Measurements from ENCODE around the gene KRTAP10-1.

KRTAP10-1 gene

GRCh38 chr21:44566403-44566802 lies 26.4 kb upstream of the KRTAP10-1 start:
- Histone ChIP-seq H3K27me3 (ENCODE audit: low read length) (no peaks in the 10 kb centered on the region), H4K20me1 (ENCODE audit: low read depth, low read length) (no peaks in the 10 kb centered on the region), H3K9me3 (ENCODE audit: insufficient read depth, low read length) (no peaks in the 10 kb centered on the region), H3K36me3 (ENCODE audit: low read length) (no peaks in the 10 kb centered on the region), H3K4me2 (ENCODE audit: low read depth, low read length, poor library complexity, severe bottlenecking) (no peak overlapping the region), H3K27ac (ENCODE audit: low read depth, low read length) (no peak overlapping the region), H3F3A (ENCODE audit: insufficient read depth) (no peaks in the 10 kb centered on the region), H2AFZ (ENCODE audit: low read depth, low read length, severe bottlenecking) (no peak overlapping the region), H3K4me3 (ENCODE audit: insufficient read depth, low read length, poor library complexity, severe bottlenecking) (no peak overlapping the region), H3K9me2 (replicated peaks; ENCODE audit: insufficient read depth, low read length) (no peaks in the 10 kb centered on the region), H3K9ac (ENCODE audit: low read length) (no peak overlapping the region), H3K79me2 (ENCODE audit: insufficient read depth, low read length) (no peaks in the 10 kb centered on the region)
- TF ChIP-seq EZH2phosphoT487 (conservative IDR thresholded peaks at IDR 0.05; ENCODE audit: low read length) (no peak), CTCF (IDR thresholded peaks at IDR 0.05; ENCODE audit: insufficient read depth, low read length, poor library complexity, severe bottlenecking) (no peak)

GRCh38 chr21:44564886-44565598 lies 25.0 kb upstream of the KRTAP10-1 start:
- H3K27ac ChIP-seq (ENCODE audit: low read depth, low read length), result no peak overlapping the region
- no peaks in the 10 kb centered on the region for H3K9me3 ChIP-seq (ENCODE audit: insufficient read depth, low read length)
- H3K36me3 ChIP-seq (ENCODE audit: low read length), result no peaks in the 10 kb centered on the region
- H2AFZ ChIP-seq (ENCODE audit: low read depth, low read length, severe bottlenecking), result no peak overlapping the region
- H3K27me3 ChIP-seq (ENCODE audit: low read length), result no peaks in the 10 kb centered on the region
- no peaks in the 10 kb centered on the region for H3K79me2 ChIP-seq (ENCODE audit: insufficient read depth, low read length)
- H3K9me2 ChIP-seq (replicated peaks; ENCODE audit: insufficient read depth, low read length), result no peaks in the 10 kb centered on the region
- no peaks in the 10 kb centered on the region for H3F3A ChIP-seq (ENCODE audit: insufficient read depth)
- H4K20me1 ChIP-seq (ENCODE audit: low read depth, low read length), result no peaks in the 10 kb centered on the region
- TF ChIP-seq EZH2phosphoT487 (conservative IDR thresholded peaks at IDR 0.05; ENCODE audit: low read length) (no peak), CTCF (IDR thresholded peaks at IDR 0.05; ENCODE audit: insufficient read depth, low read length, poor library complexity, severe bottlenecking) (no peak)
- no peak overlapping the region for H3K4me3 ChIP-seq (ENCODE audit: insufficient read depth, low read length, poor library complexity, severe bottlenecking)
- H3K4me2 ChIP-seq (ENCODE audit: low read depth, low read length, poor library complexity, severe bottlenecking), result no peak overlapping the region
- H3K9ac ChIP-seq (ENCODE audit: low read length), result no peak overlapping the region

GRCh38 chr21:44564099-44564498 lies 24.1 kb upstream of the KRTAP10-1 start:
- no peak for TF ChIP-seq CTCF (IDR thresholded peaks at IDR 0.05; ENCODE audit: insufficient read depth, low read length, poor library complexity, severe bottlenecking)
- no peak for TF ChIP-seq EZH2phosphoT487 (conservative IDR thresholded peaks at IDR 0.05; ENCODE audit: low read length)
- no peak overlapping the region for H3K9ac ChIP-seq (ENCODE audit: low read length)
- no peaks in the 10 kb centered on the region for H3K79me2 ChIP-seq (ENCODE audit: insufficient read depth, low read length)
- no peaks in the 10 kb centered on the region for H3K36me3 ChIP-seq (ENCODE audit: low read length)
- H2AFZ ChIP-seq (ENCODE audit: low read depth, low read length, severe bottlenecking), result no peak overlapping the region
- H3F3A ChIP-seq (ENCODE audit: insufficient read depth), result no peaks in the 10 kb centered on the region
- H3K9me2 ChIP-seq (replicated peaks; ENCODE audit: insufficient read depth, low read length), result no peaks in the 10 kb centered on the region
- no peaks in the 10 kb centered on the region for H3K27me3 ChIP-seq (ENCODE audit: low read length)
- H3K4me3 ChIP-seq (ENCODE audit: insufficient read depth, low read length, poor library complexity, severe bottlenecking), result no peak overlapping the region
- H3K27ac ChIP-seq (ENCODE audit: low read depth, low read length), result no peak overlapping the region
- H3K4me2 ChIP-seq (ENCODE audit: low read depth, low read length, poor library complexity, severe bottlenecking), result no peak overlapping the region
- no peaks in the 10 kb centered on the region for H4K20me1 ChIP-seq (ENCODE audit: low read depth, low read length)
- no peaks in the 10 kb centered on the region for H3K9me3 ChIP-seq (ENCODE audit: insufficient read depth, low read length)

Data from SU-DHL-6 (cell line).